Motor neuron (in vitro differentiated cells): ENCODE results near the gene CRYL1. TPM values are rescaled to one million over a fixed set of nuclear protein-coding genes. Genes with fewer than 3 reads are reported as not detected.
A peak's percentile ranks its signal among the peaks of the same experiment; 100 is the strongest.

Source experiments
- ATAC-seq, 8 experiments: fragments of 200-7000 bp; cut with Tn5 transposase; replicated peaks in 6 of 8; 2 replicates each; pipeline ENCODE4 v1.8.0; 2021; ENCODE audit warnings: mild to moderate bottlenecking in 8 of 8, moderate library complexity in 8 of 8
- H3K27ac ChIP-seq, 2 donors: fragments of 250-450 bp; sonication (Bioruptor Pico); 2 replicates each; pipeline ENCODE4 v1.9.0; 2021; ENCODE audit warnings: antibody characterized with exemption in 2 of 2, mild to moderate bottlenecking in 2 of 2, moderate library complexity in 1 of 2
- H3K4me1 ChIP-seq, 2 donors: fragments of 250-450 bp; sonication (Bioruptor Pico); replicated peaks in 1 of 2; 2 replicates each; pipeline ENCODE4 v1.6.1; 2021; ENCODE audit warnings: antibody characterized with exemption in 2 of 2, mild to moderate bottlenecking in 2 of 2, moderate library complexity in 1 of 2
- H3K4me3 ChIP-seq, 5 donors: fragments of 250-450 bp; sonication (Bioruptor Pico); 2 replicates each; pipeline ENCODE4 v1.9.0; 2021; ENCODE audit warnings: antibody characterized with exemption in 5 of 5, mild to moderate bottlenecking in 5 of 5, moderate library complexity in 4 of 5
- WGBS, 10 experiments: fragments of 450-650 bp; shearing (Covaris generic); methylation state at CpG; one replicate each; pipeline ENCODE4 v1.0.0; 2022; 5-methylcytosine and 5-hydroxymethylcytosine counted together
- in situ Hi-C, 9 experiments: fragments of 400-800 bp; cut with MboI; loops; one replicate each; pipeline ENCODE4 v1.15.0; 2021; ENCODE audit warnings: low sequenced_read_pairs in 9 of 9, low pct_unique_long_range_greater_than_20kb in 2 of 9; ENCODE audit not compliant: unreplicated experiment in 9 of 9
- total RNA-seq, 8 experiments: library from RNA; unstranded; fragments of 300-600 nt; gene quantifications; 2 replicates each; pipeline versions ENCODE4 v1.2.3 to v1.2.4, GENCODE V29; 2022

CRYL1 gene
- total RNA-seq, 8 experiments from 2014 or later: 4.6 to 41.5 (median 14.0) TPM

DNA sequence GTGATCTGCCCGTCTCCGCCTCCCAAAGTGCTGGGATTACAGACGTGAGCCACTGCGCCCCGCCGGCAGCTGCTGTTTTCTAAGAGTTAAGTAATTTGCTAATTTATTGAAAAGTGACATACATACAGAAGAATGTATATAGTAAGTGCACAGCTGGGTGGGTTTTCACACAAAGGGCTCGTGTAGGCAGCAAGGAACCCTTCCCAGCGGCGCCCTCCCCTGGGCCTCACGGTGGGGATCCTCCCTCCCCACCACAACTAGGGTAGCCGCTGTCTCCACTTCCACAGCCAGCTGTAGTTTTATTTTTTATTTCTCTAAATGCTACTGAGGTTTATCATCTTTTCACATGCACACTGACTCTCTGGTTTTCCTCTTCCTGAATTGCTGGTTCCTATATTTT lies 64.9 kb downstream of the CRYL1 start:
- 41 to 100% (median 91%) methylated on average over 1 to 5 of the region's 11 CpGs; no CpG with 5 or more reads in 3 of the 10 experiments for WGBS, 10 experiments

DNA sequence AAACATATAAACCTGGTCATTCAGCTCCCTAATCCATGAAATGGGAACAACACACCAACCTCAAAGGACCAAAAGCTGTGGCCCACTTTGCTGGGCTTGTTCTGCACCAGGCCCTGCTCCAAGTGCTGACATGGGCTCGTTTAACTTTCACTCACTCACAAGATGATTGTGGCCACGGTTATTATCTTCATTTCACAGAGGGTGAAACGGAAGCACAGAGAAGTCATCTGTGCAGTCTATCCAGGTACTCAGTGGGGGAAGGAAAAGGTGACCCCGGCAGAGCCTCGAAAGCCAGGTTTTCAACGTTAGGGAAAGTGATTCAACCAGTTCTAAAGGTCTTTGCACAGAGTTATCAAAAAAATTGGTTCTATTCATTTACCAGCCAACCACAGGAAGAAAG lies 68.0 kb downstream of the CRYL1 start:
- H3K4me1 ChIP-seq: no peaks in the 10 kb centered on the region
- in situ Hi-C loops: loop anchor here in 1 of 9 experiments (25.0 kb wide), 1 partner anchor 270 kb away; the partner anchor contains the start of gene GJB2
- 25 to 89% (median 76%) methylated on average over 1 to 6 of the region's 6 CpGs; no CpG with 5 or more reads in 1 of the 10 experiments for WGBS, 10 experiments
- no peak overlapping the region for H3K4me3 ChIP-seq
- no peak overlapping the region for H3K27ac ChIP-seq
- no peak for ATAC-seq

More for the DNA sequence above, 64.9 kb downstream of the CRYL1 start:
- no peak overlapping the region for H3K4me3 ChIP-seq
- no peak overlapping the region for H3K27ac ChIP-seq
- H3K4me1 ChIP-seq: no peaks in the 10 kb centered on the region
- in situ Hi-C loops: loop anchor here in 1 of 9 experiments (25.0 kb wide), 1 partner anchor 273 kb away; the partner anchor contains the start of gene GJB2
- no peak for ATAC-seq

GRCh38 chr13:20456737-20457136 lies 68.9 kb downstream of the CRYL1 start:
- in situ Hi-C loops: loop anchor here in 1 of 9 experiments (25.0 kb wide), 1 partner anchor 269 kb away; the partner anchor contains the start of gene GJB2
- Histone ChIP-seq H3K4me1 (no peaks in the 10 kb centered on the region), H3K4me3 (no peak overlapping the region), H3K27ac (no peak overlapping the region)
- no peak for ATAC-seq
- WGBS, 10 experiments: 0 to 75% methylated on average over 1 to 2 of the region's 2 CpGs; no CpG with 5 or more reads in 8 of the 10 experiments

GRCh38 chr13:20451397-20451796 lies 74.3 kb downstream of the CRYL1 start:
- H3K4me3 ChIP-seq: no peak overlapping the region
- in situ Hi-C loops: loop anchor here in 1 of 9 experiments (25.0 kb wide), 1 partner anchor 264 kb away; the partner anchor contains the start of gene GJB2
- H3K4me1 ChIP-seq: no peaks in the 10 kb centered on the region
- ATAC-seq: peak in 1 of 8 experiments; percentile 20
- H3K27ac ChIP-seq: no peak overlapping the region

GRCh38 chr13:20448470-20448869 lies 77.2 kb downstream of the CRYL1 start:
- ATAC-seq: no peak
- no peak overlapping the region for H3K4me3 ChIP-seq
- 0 to 100% (median 57%) methylated on average over 1 of the region's 1 CpG; no CpG with 5 or more reads in 1 of the 10 experiments for WGBS, 10 experiments
- H3K27ac ChIP-seq: no peak overlapping the region
- H3K4me1 ChIP-seq: no peaks in the 10 kb centered on the region
- in situ Hi-C loops: no loop called here

GRCh38 chr13:20446900-20447299 lies 78.8 kb downstream of the CRYL1 start:
- in situ Hi-C loops: no loop called here
- H3K27ac ChIP-seq: no peak overlapping the region
- H3K4me3 ChIP-seq: no peak overlapping the region
- peaks cover 0 to 4% of the 10 kb centered on the region in 2 donors for H3K4me1 ChIP-seq
- ATAC-seq: no peak

- 0 to 78% (median 42%) methylated on average over 1 of the region's 1 CpG for WGBS, 10 experiments
- in situ Hi-C loops: no loop called here
- peaks cover 0 to 4% of the 10 kb centered on the region in 2 donors for H3K4me1 ChIP-seq
- H3K27ac ChIP-seq: no peak overlapping the region
- ATAC-seq: no peak
- no peak overlapping the region for H3K4me3 ChIP-seq
Measured at GRCh38 chr13:20446405-20446804, 79.3 kb downstream of the CRYL1 start.

DNA sequence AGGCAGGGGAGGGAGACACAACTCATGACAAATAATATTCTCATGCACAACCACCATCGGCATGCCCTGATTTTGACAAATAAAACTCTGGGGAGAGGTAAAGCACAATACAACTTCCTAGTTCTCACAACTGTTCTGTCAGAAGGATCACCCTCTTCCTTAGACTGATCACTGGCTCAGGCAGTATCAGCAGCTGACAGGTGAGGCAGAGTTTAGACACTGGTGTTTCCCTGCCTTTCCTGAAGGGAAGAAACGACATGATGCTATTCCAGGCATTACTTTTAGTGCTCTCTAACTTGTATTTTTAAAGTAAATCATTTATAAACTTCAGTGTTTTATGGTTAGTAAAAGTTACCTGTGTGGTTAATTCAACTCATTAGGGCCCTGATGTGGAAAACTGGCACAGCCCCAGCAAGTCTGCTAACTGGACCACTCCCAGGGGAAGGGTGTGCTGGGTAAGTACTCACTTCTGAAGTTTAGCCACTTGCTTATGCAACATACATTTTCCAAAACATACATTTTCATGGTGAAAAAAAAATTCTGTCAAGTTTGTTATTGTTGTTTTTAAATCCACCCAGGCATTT lies 82.8 kb downstream of the CRYL1 start:
- Histone ChIP-seq H3K27ac (no peak overlapping the region), H3K4me3 (no peak overlapping the region), H3K4me1 (peaks cover 0 to 4% of the 10 kb centered on the region in 2 donors)
- 0 to 100% (median 30%) methylated on average over 1 to 2 of the region's 2 CpGs; no CpG with 5 or more reads in 3 of the 10 experiments for WGBS, 10 experiments
- in situ Hi-C loops: no loop called here
- no peak for ATAC-seq

- Histone ChIP-seq H3K4me1 (peaks cover 0 to 4% of the 10 kb centered on the region in 2 donors), H3K4me3 (no peak overlapping the region), H3K27ac (peak overlapping the region in 1 of 2 donors; percentile 58)
- in situ Hi-C loops: no loop called here
- peak in 5 of 8 experiments; percentile 18 to 33 (median 28) for ATAC-seq
Measured at GRCh38 chr13:20442375-20442774, 83.3 kb downstream of the CRYL1 start.

GRCh38 chr13:20441879-20442278 lies 83.8 kb downstream of the CRYL1 start:
- no peak overlapping the region for H3K4me3 ChIP-seq
- peak in 7 of 8 experiments; percentile 34 to 78 (median 70) for ATAC-seq
- peaks cover 0 to 4% of the 10 kb centered on the region in 2 donors for H3K4me1 ChIP-seq
- in situ Hi-C loops: no loop called here
- 0 to 90% (median 38%) methylated on average over 1 to 2 of the region's 2 CpGs; no CpG with 5 or more reads in 1 of the 10 experiments for WGBS, 10 experiments
- H3K27ac ChIP-seq: peak overlapping the region in 1 of 2 donors; percentile 58

- peaks cover 0 to 4% of the 10 kb centered on the region in 2 donors for H3K4me1 ChIP-seq
- 38 to 100% (median 51%) methylated on average over 1 to 3 of the region's 5 CpGs; no CpG with 5 or more reads in 4 of the 10 experiments for WGBS, 10 experiments
- in situ Hi-C loops: no loop called here
- peak in 2 of 8 experiments; percentile 48 to 82 for ATAC-seq
- no peak overlapping the region for H3K27ac ChIP-seq
- no peak overlapping the region for H3K4me3 ChIP-seq
Measured at GRCh38 chr13:20441056-20441455, 84.6 kb downstream of the CRYL1 start.

GRCh38 chr13:20439261-20439660 lies 86.4 kb downstream of the CRYL1 start:
- no peak for ATAC-seq
- no peak overlapping the region for H3K4me3 ChIP-seq
- 9 to 100% (median 85%) methylated on average over 1 to 4 of the region's 4 CpGs for WGBS, 10 experiments
- in situ Hi-C loops: no loop called here
- H3K4me1 ChIP-seq: peaks cover 0 to 4% of the 10 kb centered on the region in 2 donors
- no peak overlapping the region for H3K27ac ChIP-seq

DNA sequence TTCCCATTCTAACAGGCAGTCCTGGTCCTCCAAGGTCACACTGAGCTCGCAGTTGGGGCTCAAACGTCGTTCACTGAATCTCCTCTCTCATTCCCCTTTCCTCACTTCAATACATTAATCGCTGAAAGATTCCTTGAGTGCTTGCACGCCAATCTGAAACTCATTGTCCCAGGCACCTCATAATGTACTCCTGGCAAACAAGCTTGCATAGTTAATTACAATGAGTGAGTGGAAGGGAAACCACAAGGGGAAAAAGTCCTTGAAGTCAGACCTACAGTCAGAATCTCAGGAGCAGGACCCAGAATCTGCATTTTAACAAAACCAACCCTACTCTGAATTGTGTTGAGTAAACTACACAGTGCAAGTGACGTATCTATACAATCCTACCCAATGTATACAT lies 86.9 kb downstream of the CRYL1 start:
- no peak for ATAC-seq
- H3K27ac ChIP-seq: no peak overlapping the region
- WGBS, 10 experiments: 87 to 100% (median 95%) methylated on average over 1 to 6 of the region's 6 CpGs; no CpG with 5 or more reads in 3 of the 10 experiments
- no peak overlapping the region for H3K4me3 ChIP-seq
- peaks cover 0 to 4% of the 10 kb centered on the region in 2 donors for H3K4me1 ChIP-seq
- in situ Hi-C loops: no loop called here

DNA sequence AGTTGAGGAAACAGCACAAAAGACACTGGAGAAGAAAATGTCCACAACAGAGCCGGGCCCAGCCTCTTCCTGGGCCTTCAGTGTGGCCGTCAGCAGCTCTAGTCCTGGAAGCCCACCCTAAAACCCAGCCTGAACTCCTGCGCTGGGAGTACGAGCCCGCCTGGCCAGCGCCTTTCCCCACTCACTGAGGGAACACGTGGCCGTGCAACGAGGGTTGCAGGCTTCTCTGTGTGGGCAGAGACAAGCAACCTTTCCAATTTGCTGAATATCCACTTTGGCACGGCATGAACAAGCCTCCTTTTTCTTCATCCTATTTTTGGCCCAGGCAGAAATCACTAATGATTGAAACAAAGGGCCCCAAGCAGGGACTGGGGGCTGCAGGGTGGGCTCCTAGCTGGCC lies 89.2 kb downstream of the CRYL1 start:
- WGBS, 10 experiments: 33 to 100% (median 94%) methylated on average over 1 to 3 of the region's 10 CpGs; no CpG with 5 or more reads in 5 of the 10 experiments
- Histone ChIP-seq H3K4me1 (no peaks in the 10 kb centered on the region), H3K27ac (no peak overlapping the region), H3K4me3 (no peak overlapping the region)
- no peak for ATAC-seq
- in situ Hi-C loops: no loop called here
